Measurements from ENCODE around the gene POLR3K. TPM values are rescaled to one million over a fixed set of nuclear protein-coding genes. Genes with fewer than 3 reads are reported as not detected.

POLR3K gene
- polyA plus RNA-seq, 2 of the 4 experiments (the other 2 are of a cell fraction), result 47.6 to 50.9 TPM

GRCh38 chr16:77807-78443 lies 24.5 kb upstream of the POLR3K start, which contains the start of gene MPG (continued):
- TF ChIP-seq ELK1 (IDR thresholded peaks at IDR 0.05; ENCODE audit: low read depth, low read length), result no peak
- TF ChIP-seq MYC (IDR thresholded peaks at IDR 0.05; ENCODE audit: borderline replicate concordance, low read length), result peak; percentile 93

GRCh38 chr16:77273-77806 lies 23.9 kb upstream of the POLR3K start:
- Histone ChIP-seq H3K4me1 (peaks cover 34% of the 10 kb centered on the region), H3K27ac (peak overlapping the region; percentile 97 to 98), H3K4me3 (peak overlapping the region; percentile 94), H3K9me3 (no peaks in the 10 kb centered on the region), H3K4me2 (peak overlapping the region; percentile 100)
- no peak for FAIRE-seq
- no peak for TF ChIP-seq ZNF302 (CRISPR knock-in tag; IDR thresholded peaks at IDR 0.05)
- no peak for TF ChIP-seq JUN (IDR thresholded peaks at IDR 0.05)
- no peak; the same call in 1 of the 2 replicates for TF ChIP-seq MAX (IDR thresholded peaks at IDR 0.05)
- peak; percentile 33; the same call in 1 of the 2 replicates for TF ChIP-seq POLR2A (IDR thresholded peaks at IDR 0.05; ENCODE audit: low read length)
- TF ChIP-seq HOXB13 (CRISPR knock-in tag; IDR thresholded peaks at IDR 0.05; ENCODE audit: low read depth), result no peak
- no peak for TF ChIP-seq HEYL (CRISPR knock-in tag; IDR thresholded peaks at IDR 0.05)
- TF ChIP-seq EHMT2 (IDR thresholded peaks at IDR 0.05; ENCODE audit: low read depth), result no peak
- peak; percentile 59 to 73 for DNase-seq (ENCODE audit: low read depth in 1 of 2, low spot score in 1 of 2)
- peak; percentile 35 to 59 for ATAC-seq
- ChIA-PET POLR2A (interaction anchor here (0.6 to 1.6 kb wide), 3 partner anchors 12 to 24 kb away, joined by 3 to 8 read pairs (median 6); partner anchors contain the start of genes POLR3K and SNRNP25), CTCF (interaction anchor here (0.6 to 30.3 kb wide), 8 partner anchors 8 to 285 kb away, joined by 3 to 718 read pairs (median 5); partner anchors contain the start of genes HBQ1, MPG and RHBDF1)
- 55% methylated on average over 15 of the region's 31 CpGs for WGBS (ENCODE audit: missing lambda C conversion rate)

GRCh38 chr16:76535-77272 lies 23.3 kb upstream of the POLR3K start:
- WGBS (ENCODE audit: missing lambda C conversion rate), result 54% methylated on average over 13 of the region's 13 CpGs
- no peak for TF ChIP-seq JUNB (IDR thresholded peaks at IDR 0.05)
- no peak for TF ChIP-seq SMC3 (IDR thresholded peaks at IDR 0.05)
- no peak for TF ChIP-seq POLR2AphosphoS2 (conservative IDR thresholded peaks at IDR 0.05; ENCODE audit: low read length)
- no peak for TF ChIP-seq ZNF302 (CRISPR knock-in tag; IDR thresholded peaks at IDR 0.05)
- no peak for TF ChIP-seq FOSB (CRISPR knock-in tag; IDR thresholded peaks at IDR 0.05)
- TF ChIP-seq CEBPB (IDR thresholded peaks at IDR 0.05), result no peak
- no peak for TF ChIP-seq ESRRA (IDR thresholded peaks at IDR 0.05; ENCODE audit: borderline replicate concordance, low read length)
- TF ChIP-seq CTCF (IDR thresholded peaks at IDR 0.05), result no peak
- no peak for TF ChIP-seq FOXS1 (CRISPR knock-in tag; IDR thresholded peaks at IDR 0.05)
- no peak for TF ChIP-seq HDAC2 (IDR thresholded peaks at IDR 0.05)
- no peak for TF ChIP-seq ZC3H11A (IDR thresholded peaks at IDR 0.05)
- no peak for TF ChIP-seq HMGXB4 (CRISPR knock-in tag; IDR thresholded peaks at IDR 0.05; ENCODE audit: borderline replicate concordance)
- no peak for TF ChIP-seq FOSL2 (IDR thresholded peaks at IDR 0.05)
- TF ChIP-seq FOSL2 (CRISPR knock-in tag; IDR thresholded peaks at IDR 0.05), result no peak
- TF ChIP-seq EHF (CRISPR knock-in tag; IDR thresholded peaks at IDR 0.05), result no peak
- no peak; the same call in 1 of the 2 replicates for TF ChIP-seq MAX (IDR thresholded peaks at IDR 0.05)
- TF ChIP-seq SREBF2 (IDR thresholded peaks at IDR 0.05), result no peak
- TF ChIP-seq MYC (IDR thresholded peaks at IDR 0.05; ENCODE audit: borderline replicate concordance, low read length), result no peak
- TF ChIP-seq RNF2 (IDR thresholded peaks at IDR 0.05; ENCODE audit: borderline replicate concordance, low read depth), result no peak
- no peak for TF ChIP-seq HOXA7 (CRISPR knock-in tag; IDR thresholded peaks at IDR 0.05)
- Histone ChIP-seq H3K4me2 (peak overlapping the region; percentile 100), H3K9me3 (no peaks in the 10 kb centered on the region), H3K4me1 (peaks cover 34% of the 10 kb centered on the region), H3K4me3 (peak overlapping the region; percentile 94), H3K27ac (peak overlapping the region; percentile 97 to 98)
- ATAC-seq (no peak), DNase-seq (ENCODE audit: low read depth in 1 of 2, low spot score in 1 of 2) (peak in 1 of 2 experiments; percentile 48), FAIRE-seq (no peak)
- CTCF ChIA-PET, result interaction anchor here (0.6 to 30.3 kb wide), 8 partner anchors 9 to 285 kb away, joined by 3 to 718 read pairs (median 5); partner anchors contain the start of genes HBQ1, MPG and RHBDF1
- POLR2A ChIA-PET, result interaction anchor here (0.6 to 1.6 kb wide), 3 partner anchors 11 to 23 kb away, joined by 3 to 8 read pairs (median 6); partner anchors contain the start of genes POLR3K and SNRNP25
